Astrocyte of the spinal cord (primary cell): ENCODE results near the gene MORF4L1.
A peak's percentile ranks its signal among the peaks of the same experiment; 100 is the strongest.
"Not testable (repeated sequence)": the region's sequence is repeated elsewhere in the genome, so short reads cannot be mapped to it uniquely, and the experiment has no call there.

ENCODE experiments used
- DNase-seq: peaks from one replicate; pipeline ENCODE4 v3.0.0; 2011; ENCODE audit warnings: low read depth, low spot score
- H3K4me3 ChIP-seq: 2 replicates; pipeline ENCODE4 v1.5.1; 2011; ENCODE audit warnings: low read depth, mild to moderate bottlenecking, low read length, moderate library complexity
- in situ Hi-C: cut with HindIII; loops from 2 replicates; pipeline ENCODE4 v1.10.0; 2017; ENCODE audit warnings: low sequenced_read_pairs
- TF ChIP-seq, protein P1 (sequence below): IDR thresholded peaks from 2 replicates; pipeline ENCODE4 v1.5.1; 2012; ENCODE audit warnings: low read depth, mild to moderate bottlenecking, low read length, inconsistent platforms

Gene MORF4L1

GRCh38 chr15:78855746-78856145, 16.9 kb upstream of the MORF4L1 start:
- no peak for DNase-seq
- in situ Hi-C loops, result no loop called here
- TF ChIP-seq, protein P1, sequence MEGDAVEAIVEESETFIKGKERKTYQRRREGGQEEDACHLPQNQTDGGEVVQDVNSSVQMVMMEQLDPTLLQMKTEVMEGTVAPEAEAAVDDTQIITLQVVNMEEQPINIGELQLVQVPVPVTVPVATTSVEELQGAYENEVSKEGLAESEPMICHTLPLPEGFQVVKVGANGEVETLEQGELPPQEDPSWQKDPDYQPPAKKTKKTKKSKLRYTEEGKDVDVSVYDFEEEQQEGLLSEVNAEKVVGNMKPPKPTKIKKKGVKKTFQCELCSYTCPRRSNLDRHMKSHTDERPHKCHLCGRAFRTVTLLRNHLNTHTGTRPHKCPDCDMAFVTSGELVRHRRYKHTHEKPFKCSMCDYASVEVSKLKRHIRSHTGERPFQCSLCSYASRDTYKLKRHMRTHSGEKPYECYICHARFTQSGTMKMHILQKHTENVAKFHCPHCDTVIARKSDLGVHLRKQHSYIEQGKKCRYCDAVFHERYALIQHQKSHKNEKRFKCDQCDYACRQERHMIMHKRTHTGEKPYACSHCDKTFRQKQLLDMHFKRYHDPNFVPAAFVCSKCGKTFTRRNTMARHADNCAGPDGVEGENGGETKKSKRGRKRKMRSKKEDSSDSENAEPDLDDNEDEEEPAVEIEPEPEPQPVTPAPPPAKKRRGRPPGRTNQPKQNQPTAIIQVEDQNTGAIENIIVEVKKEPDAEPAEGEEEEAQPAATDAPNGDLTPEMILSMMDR, result no peak
- no peak overlapping the region for H3K4me3 ChIP-seq

DNA sequence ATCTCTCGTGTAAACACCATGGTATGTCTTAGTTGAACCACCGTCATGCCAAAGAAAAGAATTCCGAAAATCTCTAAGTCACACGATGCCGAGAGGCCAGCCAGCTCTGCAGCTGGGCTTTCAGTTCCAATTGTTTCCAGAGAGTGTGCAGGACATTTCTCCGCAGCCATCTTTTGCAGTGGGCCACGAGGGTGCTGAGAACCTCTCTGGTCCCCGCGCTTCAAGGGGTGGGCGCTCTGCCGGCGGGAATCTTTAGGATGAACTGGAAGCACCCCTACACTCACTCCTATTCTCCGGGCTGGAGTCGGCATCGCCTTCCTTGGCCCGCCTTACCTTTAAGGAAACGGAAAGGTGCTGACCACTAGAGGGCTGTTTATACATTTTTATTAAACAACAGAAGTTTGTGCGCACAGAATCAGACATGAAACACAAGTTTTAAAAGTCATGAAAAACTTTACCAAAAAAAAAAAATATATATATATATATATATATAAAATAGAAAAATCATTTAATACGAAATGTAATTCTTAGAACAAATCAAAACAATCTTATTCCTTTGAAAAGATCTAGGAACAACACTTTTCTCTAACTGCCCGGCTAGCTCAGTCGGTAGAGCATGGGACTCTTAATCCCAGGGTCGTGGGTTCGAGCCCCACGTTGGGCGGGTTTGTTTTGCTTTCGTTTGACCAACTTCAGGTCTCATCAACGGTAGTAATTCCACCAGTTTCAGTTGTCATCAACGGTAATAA, 12.5 kb upstream of the MORF4L1 start:
- in situ Hi-C loops, result no loop called here
- H3K4me3 ChIP-seq, result peak overlapping the region; percentile 48
- TF ChIP-seq, protein P1, result peak; percentile 58
- peak; percentile 85 for DNase-seq

DNA sequence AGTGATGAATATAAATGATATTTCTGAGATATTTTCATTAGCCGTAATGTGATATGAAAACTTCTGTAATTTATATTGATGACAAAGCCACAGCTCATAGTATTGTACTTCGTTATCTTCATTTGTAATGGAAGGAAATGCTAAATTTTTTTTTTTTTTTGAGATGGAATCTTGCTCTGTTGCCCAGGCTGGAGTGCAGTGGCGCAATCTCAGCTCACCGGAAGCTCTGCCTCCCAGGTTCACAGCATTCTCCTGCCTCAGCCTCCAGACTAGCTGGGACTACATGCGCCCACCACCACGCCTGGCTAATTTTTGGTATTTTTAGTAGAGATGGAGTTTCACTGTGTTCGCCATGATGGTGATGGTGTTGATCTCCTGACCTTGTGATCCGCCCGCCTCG, 7.1 kb upstream of the MORF4L1 start:
- in situ Hi-C loops, H3K4me3 ChIP-seq, DNase-seq: not testable (repeated sequence)

DNA sequence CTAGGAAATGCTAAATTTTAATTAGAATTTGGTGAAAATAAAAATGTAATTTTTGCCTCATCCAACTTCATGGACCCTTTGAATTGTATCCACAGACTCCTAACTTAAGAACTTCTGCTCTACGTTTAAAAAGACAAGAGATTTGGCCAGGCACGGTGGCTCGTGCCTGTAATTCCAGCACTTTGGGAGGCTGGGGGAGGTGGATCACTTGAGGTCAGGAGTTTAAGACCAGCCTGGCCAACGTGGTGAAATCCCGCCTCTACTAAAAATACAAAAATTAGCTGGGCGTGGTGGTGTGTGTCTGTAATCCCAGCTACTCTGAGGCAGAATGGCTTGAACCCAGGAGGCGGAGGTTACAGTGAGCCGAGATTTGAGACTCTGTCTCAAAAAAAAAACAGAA, 6.7 kb upstream of the MORF4L1 start:
- H3K4me3 ChIP-seq, in situ Hi-C loops, DNase-seq: not testable (repeated sequence)

DNA sequence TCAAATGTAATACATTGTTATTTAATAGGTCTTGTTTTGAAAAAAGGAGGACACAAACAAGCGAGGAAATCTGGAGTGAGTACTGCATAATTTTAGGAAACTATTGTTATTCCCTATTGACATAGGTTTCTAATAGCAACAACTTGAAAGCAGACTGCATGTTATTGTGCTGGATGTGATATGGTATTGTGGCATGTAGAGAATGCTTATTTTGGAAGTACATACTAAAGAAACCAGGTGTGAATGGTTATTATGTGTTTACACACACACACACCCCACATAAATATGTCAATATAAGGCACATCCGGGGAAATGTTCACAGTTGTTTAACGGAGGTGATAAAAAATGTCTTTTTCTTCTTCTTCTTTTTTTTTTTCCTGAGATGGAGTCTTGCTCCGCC, 5.9 kb upstream of the MORF4L1 start:
- DNase-seq, result no peak
- in situ Hi-C loops, result no loop called here
- TF ChIP-seq, protein P1, result no peak
- H3K4me3 ChIP-seq, result no peak overlapping the region

DNA sequence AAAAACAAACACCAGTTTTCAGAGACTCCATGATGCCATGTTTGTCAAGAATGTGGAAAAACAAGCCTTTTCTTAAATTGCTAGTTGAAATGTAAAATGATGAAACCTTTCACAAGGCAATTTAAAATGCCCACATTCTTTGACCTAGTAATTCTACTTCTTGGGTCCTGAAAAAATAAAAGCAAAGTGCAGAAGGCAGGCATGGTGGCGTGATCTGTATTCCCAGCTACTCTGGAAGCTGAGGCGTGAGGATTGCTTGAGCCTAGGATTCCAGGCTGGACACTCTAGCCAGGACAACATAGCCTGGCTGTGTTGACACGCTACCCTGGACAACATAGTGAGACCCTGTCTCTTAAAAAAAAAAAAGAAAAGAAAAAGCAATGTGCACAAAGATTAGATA, 4.3 kb upstream of the MORF4L1 start:
- in situ Hi-C loops, result no loop called here
- TF ChIP-seq, protein P1, result no peak
- H3K4me3 ChIP-seq, result no peak overlapping the region
- no peak for DNase-seq

DNA sequence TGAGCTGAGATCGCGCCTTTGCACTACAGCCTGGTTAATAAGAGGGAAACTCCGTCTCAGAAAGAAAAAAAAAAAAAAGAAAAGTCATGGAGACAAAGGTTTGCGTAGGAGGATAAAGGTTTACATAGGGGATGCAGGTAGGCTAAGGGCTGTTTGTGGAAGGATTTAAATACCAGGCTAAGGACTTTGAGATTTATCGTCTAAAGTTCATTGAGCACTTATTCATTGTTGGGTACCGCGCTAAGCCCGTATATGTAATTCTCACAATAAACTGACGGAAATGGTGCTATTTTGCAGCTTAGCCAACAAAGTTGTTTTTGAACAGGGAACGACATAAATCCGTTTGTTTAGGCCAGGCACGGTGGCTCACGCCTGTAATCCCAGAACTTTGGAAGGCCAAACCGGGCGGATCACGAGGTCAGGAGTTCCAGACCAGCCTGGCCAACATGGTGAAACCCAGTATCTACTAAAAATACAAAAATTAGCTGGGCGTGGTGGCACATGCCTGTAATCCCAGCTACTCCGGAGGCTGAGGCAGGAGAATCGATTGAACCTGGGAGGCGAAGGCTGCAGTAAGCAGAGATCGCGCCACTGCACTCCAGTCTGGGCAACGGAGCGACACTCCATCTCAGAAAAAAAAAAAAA, 1.1 kb upstream of the MORF4L1 start:
- DNase-seq, in situ Hi-C loops: not testable (repeated sequence)
- H3K4me3 ChIP-seq, result peak overlapping the region; percentile 55

GRCh38 chr15:78872972-78873792, 492 bp downstream of the MORF4L1 start:
- H3K4me3 ChIP-seq, result peak overlapping the region; percentile 97
- peak; percentile 93 for DNase-seq
- in situ Hi-C loops, result no loop called here
- TF ChIP-seq, protein P1, result peak; percentile 62
